Activated CD4-positive, alpha-beta T cell treated with anti-CD3 and anti-CD28 coated beads for 36 hours (primary cell): ENCODE measurements around the gene SLC13A1. TPM values are rescaled to one million over a fixed set of nuclear protein-coding genes. Genes with fewer than 3 reads are reported as not detected.

Source experiments
- ATAC-seq: fragments of 200-7000 bp; cut with Tn5 transposase; one replicate; pipeline ENCODE4 v1.10.0; 2021; ENCODE audit warnings: mild to moderate bottlenecking, moderate library complexity
- CTCF ChIA-PET: fragments of 350-600 bp; sonication (Branson Sonifier 250); formaldehyde crosslinking; loops from one replicate; lab custom pipeline; 2021; ENCODE audit warnings: antibody characterized with exemption; lab: Charles Lee
- POLR2A ChIA-PET: fragments of 350-600 bp; sonication (Branson Sonifier 250); formaldehyde crosslinking; loops from one replicate; lab custom pipeline; 2021; ENCODE audit warnings: antibody characterized with exemption, inconsistent platforms; lab: Charles Lee
- DNase-seq: peaks from one replicate; pipeline ENCODE4 v3.0.0-alpha.2; 2020
- H3K27ac Mint-ChIP-seq: one replicate; pipeline ENCODE4 v1.8.0; 2021; ENCODE audit warnings: mixed read lengths
- H3K27me3 Mint-ChIP-seq: one replicate; pipeline ENCODE4 v1.8.0; 2021; ENCODE audit warnings: mixed read lengths
- H3K36me3 Mint-ChIP-seq: one replicate; pipeline ENCODE4 v1.8.0; 2021; ENCODE audit warnings: low read depth, mixed read lengths
- H3K4me1 Mint-ChIP-seq: one replicate; pipeline ENCODE4 v1.8.0; 2021; ENCODE audit warnings: mixed read lengths
- H3K4me3 Mint-ChIP-seq: one replicate; pipeline ENCODE4 v1.8.0; 2021; ENCODE audit warnings: mild to moderate bottlenecking, moderate library complexity, mixed read lengths
- H3K9me3 Mint-ChIP-seq: one replicate; pipeline ENCODE4 v1.8.0; 2021; ENCODE audit warnings: low read depth, mixed read lengths
- intact Hi-C, 2 experiments: fragments of 100-400 bp; cut with DNase I in 1 of 2; cut with micrococcal nuclease in 1 of 2; formaldehyde crosslinking; loops; one replicate each; pipeline versions ENCODE4 v1.14.2 to v1.15.1; 2022 to 2024; cut with DNase I, micrococcal nuclease
- total RNA-seq, 2 experiments: library from RNA; stranded (reverse); gene quantifications; one replicate each; pipeline ENCODE4 v1.2.3, GENCODE V29; 2021

SLC13A1 gene
- total RNA-seq, 2 experiments from 2014 or later: not detected

GRCh38 chr7:123191132-123191531 is 8.6 kb downstream of the SLC13A1 start:
- DNase-seq (no peak), ATAC-seq (no peak)
- H3K27ac Mint-ChIP-seq: no peak overlapping the region
- no peaks in the 10 kb centered on the region for H3K27me3 Mint-ChIP-seq
- H3K4me3 Mint-ChIP-seq: no peak overlapping the region
- POLR2A ChIA-PET: no interaction called here
- peaks cover 4% of the 10 kb centered on the region for H3K9me3 Mint-ChIP-seq
- no peaks in the 10 kb centered on the region for H3K4me1 Mint-ChIP-seq
- intact Hi-C loops: no loop called here
- no peaks in the 10 kb centered on the region for H3K36me3 Mint-ChIP-seq
- CTCF ChIA-PET: no interaction called here

GRCh38 chr7:123190109-123190831 is 9.5 kb downstream of the SLC13A1 start:
- ChIA-PET CTCF (no interaction called here), POLR2A (no interaction called here)
- Mint-ChIP-seq H3K9me3 (peaks cover 4% of the 10 kb centered on the region), H3K4me3 (no peak overlapping the region), H3K36me3 (no peaks in the 10 kb centered on the region), H3K27ac (no peak overlapping the region), H3K27me3 (no peaks in the 10 kb centered on the region), H3K4me1 (no peaks in the 10 kb centered on the region)
- intact Hi-C loops: no loop called here
- DNase-seq (peak; percentile 51), ATAC-seq (peak; percentile 78)

GRCh38 chr7:123185756-123186155 is 14.0 kb downstream of the SLC13A1 start:
- ChIA-PET CTCF (no interaction called here), POLR2A (no interaction called here)
- intact Hi-C loops: no loop called here
- H3K4me1 Mint-ChIP-seq: no peaks in the 10 kb centered on the region
- H3K4me3 Mint-ChIP-seq: no peak overlapping the region
- H3K27ac Mint-ChIP-seq: no peak overlapping the region
- H3K36me3 Mint-ChIP-seq: no peaks in the 10 kb centered on the region
- no peak for DNase-seq
- H3K9me3 Mint-ChIP-seq: peaks cover 4% of the 10 kb centered on the region
- ATAC-seq: no peak
- no peaks in the 10 kb centered on the region for H3K27me3 Mint-ChIP-seq

GRCh38 chr7:123184271-123184670 is 15.5 kb downstream of the SLC13A1 start:
- no peak for ATAC-seq
- Mint-ChIP-seq H3K9me3 (peaks cover 8% of the 10 kb centered on the region), H3K27me3 (no peaks in the 10 kb centered on the region), H3K36me3 (no peaks in the 10 kb centered on the region), H3K4me1 (no peaks in the 10 kb centered on the region), H3K4me3 (no peak overlapping the region), H3K27ac (no peak overlapping the region)
- ChIA-PET POLR2A (no interaction called here), CTCF (no interaction called here)
- no peak for DNase-seq
- intact Hi-C loops: no loop called here

- H3K27ac Mint-ChIP-seq: no peak overlapping the region
- peaks cover 8% of the 10 kb centered on the region for H3K9me3 Mint-ChIP-seq
- CTCF ChIA-PET: no interaction called here
- no peaks in the 10 kb centered on the region for H3K4me1 Mint-ChIP-seq
- no peak overlapping the region for H3K4me3 Mint-ChIP-seq
- ATAC-seq (no peak), DNase-seq (no peak)
- H3K36me3 Mint-ChIP-seq: no peaks in the 10 kb centered on the region
- H3K27me3 Mint-ChIP-seq: no peaks in the 10 kb centered on the region
- POLR2A ChIA-PET: no interaction called here
- intact Hi-C loops: no loop called here
These were observed 16.3 kb downstream of the SLC13A1 start for GRCh38 chr7:123183431-123183830.

GRCh38 chr7:123177442-123177841 is 22.3 kb downstream of the SLC13A1 start:
- DNase-seq (no peak), ATAC-seq (no peak)
- H3K27ac Mint-ChIP-seq: no peak overlapping the region
- H3K9me3 Mint-ChIP-seq: peaks cover 4% of the 10 kb centered on the region
- POLR2A ChIA-PET: no interaction called here
- H3K27me3 Mint-ChIP-seq: no peaks in the 10 kb centered on the region
- CTCF ChIA-PET: no interaction called here
- no peaks in the 10 kb centered on the region for H3K36me3 Mint-ChIP-seq
- H3K4me1 Mint-ChIP-seq: no peaks in the 10 kb centered on the region
- intact Hi-C loops: no loop called here
- no peak overlapping the region for H3K4me3 Mint-ChIP-seq

- no peaks in the 10 kb centered on the region for H3K4me1 Mint-ChIP-seq
- no peak overlapping the region for H3K27ac Mint-ChIP-seq
- no peak overlapping the region for H3K4me3 Mint-ChIP-seq
- H3K9me3 Mint-ChIP-seq: no peaks in the 10 kb centered on the region
- no peak for ATAC-seq
- H3K36me3 Mint-ChIP-seq: no peaks in the 10 kb centered on the region
- DNase-seq: no peak
- H3K27me3 Mint-ChIP-seq: no peaks in the 10 kb centered on the region
- ChIA-PET POLR2A (no interaction called here), CTCF (no interaction called here)
- intact Hi-C loops: no loop called here
These were observed 29.2 kb downstream of the SLC13A1 start for GRCh38 chr7:123170333-123171246.

- Mint-ChIP-seq H3K27me3 (no peaks in the 10 kb centered on the region), H3K9me3 (no peaks in the 10 kb centered on the region), H3K36me3 (no peaks in the 10 kb centered on the region), H3K4me1 (no peaks in the 10 kb centered on the region), H3K4me3 (no peak overlapping the region), H3K27ac (no peak overlapping the region)
- no peak for ATAC-seq
- DNase-seq: no peak
- intact Hi-C loops: no loop called here
- POLR2A ChIA-PET: no interaction called here
- CTCF ChIA-PET: no interaction called here
These were observed 30.7 kb downstream of the SLC13A1 start for GRCh38 chr7:123169065-123169464.

- ChIA-PET POLR2A (no interaction called here), CTCF (no interaction called here)
- no peak overlapping the region for H3K27ac Mint-ChIP-seq
These were observed 42.2 kb downstream of the SLC13A1 start for GRCh38 chr7:123157606-123158005.

GRCh38 chr7:123155571-123155970 is 44.2 kb downstream of the SLC13A1 start:
- CTCF ChIA-PET: interaction anchor here (1.1 to 1.5 kb wide), 2 partner anchors 9 to 31 kb away, joined by 3 read pairs; no protein-coding TSS in a partner anchor
- Mint-ChIP-seq H3K36me3 (no peaks in the 10 kb centered on the region), H3K4me3 (no peak overlapping the region), H3K27ac (no peak overlapping the region), H3K4me1 (no peaks in the 10 kb centered on the region), H3K9me3 (no peaks in the 10 kb centered on the region), H3K27me3 (no peaks in the 10 kb centered on the region)
- intact Hi-C loops: loop anchor here in 1 of 2 experiments (2.0 to 10.0 kb wide), 2 partner anchors 937 to 1061 kb away; no protein-coding TSS in a partner anchor
- ATAC-seq: no peak
- POLR2A ChIA-PET: no interaction called here
- DNase-seq: no peak

More at GRCh38 chr7:123157606-123158005, 42.2 kb downstream of the SLC13A1 start:
- Mint-ChIP-seq H3K9me3 (no peaks in the 10 kb centered on the region), H3K27me3 (no peaks in the 10 kb centered on the region), H3K36me3 (no peaks in the 10 kb centered on the region), H3K4me1 (no peaks in the 10 kb centered on the region), H3K4me3 (no peak overlapping the region)
- DNase-seq: no peak
- ATAC-seq: no peak
- intact Hi-C loops: loop anchor here in 1 of 2 experiments (10.0 kb wide), 1 partner anchor 1063 kb away; no protein-coding TSS in a partner anchor

GRCh38 chr7:123154231-123154860 is 45.4 kb downstream of the SLC13A1 start:
- Mint-ChIP-seq H3K4me3 (no peak overlapping the region), H3K4me1 (no peaks in the 10 kb centered on the region), H3K36me3 (no peaks in the 10 kb centered on the region), H3K27ac (no peak overlapping the region), H3K27me3 (no peaks in the 10 kb centered on the region), H3K9me3 (no peaks in the 10 kb centered on the region)
- ATAC-seq: peak; percentile 60
- CTCF ChIA-PET: interaction anchor here (0.8 to 2.3 kb wide), 9 partner anchors 9 to 440 kb away, joined by 3 to 9 read pairs (median 4); no protein-coding TSS in a partner anchor
- intact Hi-C loops: loop anchor here in 1 of 2 experiments (2.0 to 10.0 kb wide), 3 partner anchors 352 to 1060 kb away; no protein-coding TSS in a partner anchor
- DNase-seq: peak; percentile 68
- POLR2A ChIA-PET: no interaction called here
